ENCODE measurements around the gene VEZT. TPM values are rescaled to one million over a fixed set of nuclear protein-coding genes. Genes with fewer than 3 reads are reported as not detected.
"Not testable (repeated sequence)": the region's sequence is repeated elsewhere in the genome, so short reads cannot be mapped to it uniquely, and the experiment has no call there.

Gene VEZT
- total RNA-seq, 4 donors from 2014 or later, result 60.5 to 110 (median 73.5) TPM

DNA sequence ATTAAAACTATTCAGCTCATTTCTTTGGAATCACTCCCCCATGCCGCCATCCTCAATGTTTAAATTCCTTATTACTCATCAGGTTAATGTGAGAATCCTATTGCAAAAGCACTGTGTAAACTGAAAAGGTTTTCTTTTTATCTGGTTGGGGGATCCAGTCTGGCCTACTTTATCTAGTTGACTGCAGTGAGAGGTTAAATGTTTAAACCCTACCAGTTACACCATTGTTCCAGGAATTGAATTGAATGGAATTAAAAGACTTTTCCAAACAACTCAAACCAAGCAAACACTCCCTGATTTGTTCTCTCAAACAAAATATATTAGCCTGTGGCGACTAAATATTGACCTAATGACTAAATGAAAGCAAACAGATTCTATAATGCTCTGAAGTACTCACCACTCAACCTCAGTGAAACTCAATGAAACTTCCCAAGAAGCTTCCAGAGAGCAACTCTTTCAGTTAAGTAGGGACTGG is 100.5 kb downstream of the VEZT start:
- Histone ChIP-seq H3K27me3 (no peaks in the 10 kb centered on the region), H3K27ac (no peak overlapping the region), H3K4me1 (no peaks in the 10 kb centered on the region), H3K9me3 (no peaks in the 10 kb centered on the region), H3K4me3 (no peak overlapping the region), H3K36me3 (no peaks in the 10 kb centered on the region)
- no peak for TF ChIP-seq POLR2A (IDR thresholded peaks at IDR 0.05)
- no peak for TF ChIP-seq CTCF (IDR thresholded peaks at IDR 0.05)
- TF ChIP-seq EP300 (IDR thresholded peaks at IDR 0.05), result no peak
- 74 to 91% methylated on average over 2 of the region's 2 CpGs for WGBS, 2 donors
- no peak for DNase-seq (ENCODE audit: low spot score in 2 of 2)

DNA sequence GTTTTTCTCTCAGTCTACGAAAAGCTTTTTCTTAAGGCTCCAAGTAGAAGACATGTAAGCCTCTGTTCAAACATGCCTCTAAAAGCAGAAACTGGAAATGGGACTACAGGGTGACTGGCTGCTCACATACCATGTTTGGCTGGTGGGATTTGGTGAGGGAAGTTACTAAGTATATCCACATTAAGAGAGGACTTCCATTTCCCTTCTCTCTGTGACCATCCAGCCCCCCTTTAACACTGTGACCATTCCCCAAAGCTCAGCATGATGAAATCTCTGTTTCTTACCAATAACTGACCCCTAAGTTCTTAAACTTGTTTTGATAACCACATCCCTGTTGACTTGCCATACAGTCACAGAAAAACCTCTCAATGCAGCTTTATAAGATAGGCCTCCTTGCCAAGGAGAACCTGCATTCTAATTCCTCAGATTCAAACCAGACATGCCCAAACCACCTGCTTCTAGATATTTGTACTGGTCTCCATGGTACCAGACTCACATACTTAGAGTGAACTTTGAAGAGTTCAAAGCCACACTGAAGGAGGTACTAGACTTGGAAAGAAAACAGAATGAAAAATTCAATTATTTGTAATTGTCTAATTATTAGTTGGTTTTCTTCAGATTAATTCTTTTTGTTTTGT is 102.2 kb downstream of the VEZT start:
- Histone ChIP-seq H3K4me1 (no peaks in the 10 kb centered on the region), H3K9me3 (no peaks in the 10 kb centered on the region), H3K27ac (no peak overlapping the region), H3K4me3 (no peak overlapping the region), H3K36me3 (no peaks in the 10 kb centered on the region), H3K27me3 (no peaks in the 10 kb centered on the region)
- whole genome bisulfite sequencing, 2 donors, result 94 to 100% methylated on average over 1 of the region's 1 CpG
- TF ChIP-seq CTCF (IDR thresholded peaks at IDR 0.05) (no peak), POLR2A (IDR thresholded peaks at IDR 0.05) (no peak), EP300 (IDR thresholded peaks at IDR 0.05) (no peak)
- DNase-seq (ENCODE audit: low spot score in 2 of 2), result no peak

GRCh38 chr12:95321516-95322246 is 104.1 kb downstream of the VEZT start:
- no peaks in the 10 kb centered on the region for H3K27me3 ChIP-seq
- no peak overlapping the region for H3K27ac ChIP-seq
- 54 to 76% methylated on average over 3 of the region's 3 CpGs for WGBS, 2 donors
- no peaks in the 10 kb centered on the region for H3K36me3 ChIP-seq
- no peaks in the 10 kb centered on the region for H3K9me3 ChIP-seq
- no peak overlapping the region for H3K4me3 ChIP-seq
- no peaks in the 10 kb centered on the region for H3K4me1 ChIP-seq
- no peak for TF ChIP-seq EP300 (IDR thresholded peaks at IDR 0.05)
- TF ChIP-seq POLR2A (IDR thresholded peaks at IDR 0.05), result no peak
- DNase-seq (ENCODE audit: low spot score in 2 of 2), result no peak

DNA sequence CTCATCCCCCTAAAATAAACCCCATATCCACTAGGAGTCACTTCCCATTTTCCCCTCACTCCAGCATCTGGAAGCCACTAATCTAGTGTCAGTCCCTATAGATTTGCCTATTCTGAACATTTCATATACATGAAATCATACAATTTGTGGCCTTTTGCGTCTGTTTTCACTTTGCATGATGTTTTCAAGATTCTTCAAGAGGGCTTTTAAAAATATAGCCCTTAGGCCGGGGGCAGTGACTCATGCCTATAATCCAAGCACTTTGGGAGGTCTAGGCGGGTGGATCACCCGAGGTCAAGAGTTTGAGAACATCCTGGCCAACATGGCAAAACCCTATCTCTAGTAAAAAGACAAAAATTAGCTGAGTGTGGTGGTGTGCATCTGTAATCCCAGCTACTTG is 104.7 kb downstream of the VEZT start:
- TF ChIP-seq POLR2A (IDR thresholded peaks at IDR 0.05) (no peak), CTCF (IDR thresholded peaks at IDR 0.05) (no peak), EP300 (IDR thresholded peaks at IDR 0.05) (no peak)

GRCh38 chr12:95323212-95323611 is 105.6 kb downstream of the VEZT start:
- no peaks in the 10 kb centered on the region for H3K36me3 ChIP-seq
- TF ChIP-seq CTCF (IDR thresholded peaks at IDR 0.05), result no peak
- no peak for TF ChIP-seq EP300 (IDR thresholded peaks at IDR 0.05)
- TF ChIP-seq POLR2A (IDR thresholded peaks at IDR 0.05), result no peak
- no peak for DNase-seq (ENCODE audit: low spot score in 2 of 2)
- no peak overlapping the region for H3K4me3 ChIP-seq
- no peak overlapping the region for H3K27ac ChIP-seq
- no peaks in the 10 kb centered on the region for H3K27me3 ChIP-seq
- no peaks in the 10 kb centered on the region for H3K9me3 ChIP-seq
- no peaks in the 10 kb centered on the region for H3K4me1 ChIP-seq

More for the DNA sequence above, 104.7 kb downstream of the VEZT start:
- Histone ChIP-seq H3K27ac (no peak overlapping the region), H3K4me1 (no peaks in the 10 kb centered on the region), H3K4me3 (no peak overlapping the region), H3K27me3 (no peaks in the 10 kb centered on the region), H3K9me3 (no peaks in the 10 kb centered on the region), H3K36me3 (no peaks in the 10 kb centered on the region)
- DNase-seq (ENCODE audit: low spot score in 2 of 2), result no peak
- 56 to 64% methylated on average over 4 of the region's 4 CpGs for WGBS, 2 donors

- H3K27me3 ChIP-seq; DNase-seq (ENCODE audit: low spot score in 2 of 2): not testable (repeated sequence)
- WGBS, 2 donors, result 58 to 74% methylated on average over 7 of the region's 7 CpGs
Observed at GRCh38 chr12:95324246-95324645, 106.6 kb downstream of the VEZT start.

More at GRCh38 chr12:95324246-95324645, 106.6 kb downstream of the VEZT start:
- not testable (repeated sequence) for H3K4me3 ChIP-seq, H3K27ac ChIP-seq, H3K4me1 ChIP-seq, H3K9me3 ChIP-seq, H3K36me3 ChIP-seq

All from tibial nerve (tissue), 4 donors.